Stimulated activated memory B cell treated with anti-CD40 and anti-IgM and Interleukin-4, amounts not matched to agents 10 μg/mL and 1 μg/mL and 100 μg/mL, for 72 hours (primary cell): ENCODE measurements around the gene FLCN.
"Not testable (repeated sequence)": the region's sequence is repeated elsewhere in the genome, so short reads cannot be mapped to it uniquely, and the experiment has no call there.

Experiments used
- ATAC-seq: fragments of 150-1000 bp; cut with Tn5 transposase; 2 replicates; pipeline ENCODE4 v1.10.0; 2021
- H3K27ac Mint-ChIP-seq: one replicate; pipeline ENCODE4 v1.8.0; 2022; ENCODE audit warnings: mild to moderate bottlenecking, mixed read lengths
- H3K27me3 Mint-ChIP-seq: one replicate; pipeline ENCODE4 v1.8.0; 2022; ENCODE audit warnings: mixed read lengths
- H3K36me3 Mint-ChIP-seq: one replicate; pipeline ENCODE4 v1.8.0; 2022; ENCODE audit warnings: mixed read lengths
- H3K4me1 Mint-ChIP-seq: one replicate; pipeline ENCODE4 v1.8.0; 2022; ENCODE audit warnings: mixed read lengths
- H3K4me3 Mint-ChIP-seq: one replicate; pipeline ENCODE4 v1.8.0; 2022; ENCODE audit warnings: mild to moderate bottlenecking, moderate library complexity, mixed read lengths
- H3K9me3 Mint-ChIP-seq: one replicate; pipeline ENCODE4 v1.8.0; 2022; ENCODE audit warnings: mixed read lengths

Gene FLCN

DNA sequence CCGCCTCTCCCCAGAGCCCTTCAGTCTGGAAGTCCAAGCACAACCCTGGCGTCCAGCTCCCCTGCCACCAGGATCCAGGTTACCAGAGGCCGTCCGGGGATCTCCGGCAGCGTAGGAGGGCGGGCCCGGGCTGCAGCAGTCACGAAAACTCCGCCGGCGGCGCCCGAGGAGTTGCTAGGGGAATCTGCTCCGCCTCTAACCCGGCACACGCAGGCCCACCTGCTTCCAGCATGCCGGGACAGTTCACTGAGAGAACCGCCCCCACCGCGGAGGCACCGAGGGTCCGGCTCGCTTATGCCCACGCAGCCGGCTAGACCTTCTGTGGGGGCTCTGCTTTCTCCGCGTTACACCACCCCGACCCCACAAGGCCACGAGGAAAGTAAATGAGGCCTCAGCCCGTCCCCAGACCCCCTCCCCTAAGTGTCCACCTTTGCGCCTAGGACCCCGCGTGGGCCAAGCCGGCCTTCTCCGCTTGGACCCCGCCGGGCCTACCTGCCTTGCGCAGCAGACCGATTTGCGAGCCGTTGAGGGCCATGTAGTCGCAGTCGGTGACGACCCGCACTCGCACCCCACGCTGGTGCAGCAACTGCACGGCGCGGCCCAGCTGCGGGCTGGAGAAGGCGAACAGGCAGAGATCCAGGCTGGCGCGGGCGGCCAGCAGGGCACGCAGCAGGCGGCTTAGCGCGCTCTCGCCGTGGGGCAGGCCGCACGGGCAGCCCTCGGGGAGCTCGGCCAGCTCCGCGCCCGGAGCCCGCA, 31.4 kb downstream of the FLCN start:
- peaks cover 31% of the 10 kb centered on the region for H3K4me1 Mint-ChIP-seq
- peaks cover 25% of the 10 kb centered on the region for H3K36me3 Mint-ChIP-seq
- ATAC-seq, result peak; percentile 71
- H3K4me3 Mint-ChIP-seq, result peak overlapping the region; percentile 83
- H3K27me3 Mint-ChIP-seq, result no peaks in the 10 kb centered on the region
- peak overlapping the region; percentile 82 for H3K27ac Mint-ChIP-seq
- peaks cover 4% of the 10 kb centered on the region for H3K9me3 Mint-ChIP-seq

DNA sequence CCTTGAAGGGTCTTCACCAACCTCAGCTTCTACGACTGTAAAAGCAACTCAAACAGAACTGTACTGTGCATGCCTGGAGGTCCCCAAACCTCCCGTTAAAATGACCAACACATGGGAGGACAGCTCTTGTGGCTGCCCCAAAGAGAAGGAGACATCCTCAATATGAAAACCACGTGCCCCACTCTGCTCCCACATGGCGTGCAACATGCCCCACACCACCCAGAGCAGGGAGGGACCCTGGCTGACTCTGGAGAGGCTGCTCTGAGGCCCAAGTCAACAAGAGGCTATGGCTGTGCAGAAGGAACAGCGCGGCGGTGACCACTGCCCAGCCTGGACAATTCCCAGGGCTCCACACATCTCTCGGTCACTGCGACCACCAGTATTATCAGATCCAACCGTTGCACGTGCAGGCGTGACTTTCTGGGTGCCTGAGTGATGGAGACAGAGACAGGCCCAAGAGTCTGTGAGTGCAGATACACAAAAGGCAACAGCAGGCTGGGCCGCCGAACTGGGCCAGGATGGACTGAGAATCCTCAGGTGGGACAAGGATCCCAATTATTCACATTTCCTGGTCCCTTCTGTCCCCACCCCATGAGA, 32.2 kb downstream of the FLCN start:
- peaks cover 31% of the 10 kb centered on the region for H3K4me1 Mint-ChIP-seq
- ATAC-seq, result no peak
- peaks cover 4% of the 10 kb centered on the region for H3K9me3 Mint-ChIP-seq
- H3K27ac Mint-ChIP-seq, result peak overlapping the region; percentile 82
- no peaks in the 10 kb centered on the region for H3K27me3 Mint-ChIP-seq
- H3K36me3 Mint-ChIP-seq, result peaks cover 25% of the 10 kb centered on the region
- H3K4me3 Mint-ChIP-seq, result peak overlapping the region; percentile 83

DNA sequence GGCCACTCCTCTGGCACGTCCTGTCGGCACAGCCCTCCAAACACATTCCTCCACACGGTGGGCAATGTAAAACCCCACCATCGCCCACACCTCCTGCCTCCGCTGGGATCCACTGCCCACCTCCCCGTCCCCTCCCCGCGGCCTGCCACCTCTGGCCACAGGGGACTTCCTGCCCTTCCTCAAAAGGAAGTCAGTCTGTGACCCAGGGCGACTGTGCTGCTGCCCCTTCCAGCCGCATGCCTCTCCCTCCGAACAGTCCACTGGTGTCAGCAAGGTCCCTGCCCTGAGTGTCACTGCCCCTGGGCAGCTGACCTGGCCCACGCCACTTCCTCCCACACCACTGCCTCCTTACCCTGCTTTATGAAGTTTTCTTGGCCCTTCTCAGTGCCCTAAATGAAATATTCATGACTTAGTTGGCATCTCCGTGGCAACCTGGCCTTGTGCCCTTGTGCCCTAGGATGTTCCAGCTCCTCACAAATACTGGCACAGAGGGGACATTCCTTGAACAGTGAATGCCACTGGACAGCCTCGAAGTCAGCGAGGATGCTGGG, 32.9 kb downstream of the FLCN start:
- Mint-ChIP-seq H3K4me3 (peak overlapping the region; percentile 83), H3K27ac (peak overlapping the region; percentile 82), H3K9me3 (peaks cover 4% of the 10 kb centered on the region), H3K27me3 (no peaks in the 10 kb centered on the region), H3K36me3 (peaks cover 25% of the 10 kb centered on the region), H3K4me1 (peaks cover 31% of the 10 kb centered on the region)
- ATAC-seq, result no peak

DNA sequence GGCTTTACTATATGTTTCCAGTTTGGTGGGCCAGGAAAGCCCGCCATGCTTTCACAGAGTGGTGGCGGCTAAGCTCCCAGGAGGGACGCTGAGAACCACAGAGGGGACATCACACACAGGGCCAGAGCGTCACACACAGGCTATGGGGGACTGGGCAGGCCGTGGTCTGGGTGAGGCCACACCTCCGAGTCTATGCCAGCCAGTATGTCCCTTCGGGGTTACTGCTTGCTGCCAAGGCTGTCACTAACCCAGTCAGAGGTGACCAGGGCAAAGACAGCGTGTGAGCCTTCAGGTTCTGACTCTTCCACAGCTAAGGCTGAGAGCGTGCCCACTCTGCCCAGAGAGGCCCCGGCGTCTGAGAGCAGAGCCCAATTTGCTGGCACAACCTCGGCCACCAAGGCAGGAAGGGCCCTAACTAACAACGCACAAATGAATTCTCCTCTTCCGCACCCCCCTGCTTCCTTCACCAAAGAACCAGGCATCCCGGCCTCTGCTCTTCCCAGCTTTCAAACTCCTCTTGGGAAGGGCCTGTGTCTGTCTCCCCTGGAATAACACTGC, 33.7 kb downstream of the FLCN start:
- Mint-ChIP-seq H3K9me3 (peaks cover 4% of the 10 kb centered on the region), H3K27me3 (no peaks in the 10 kb centered on the region), H3K27ac (no peak overlapping the region), H3K4me1 (peaks cover 31% of the 10 kb centered on the region), H3K4me3 (no peak overlapping the region), H3K36me3 (peaks cover 25% of the 10 kb centered on the region)
- ATAC-seq, result no peak

DNA sequence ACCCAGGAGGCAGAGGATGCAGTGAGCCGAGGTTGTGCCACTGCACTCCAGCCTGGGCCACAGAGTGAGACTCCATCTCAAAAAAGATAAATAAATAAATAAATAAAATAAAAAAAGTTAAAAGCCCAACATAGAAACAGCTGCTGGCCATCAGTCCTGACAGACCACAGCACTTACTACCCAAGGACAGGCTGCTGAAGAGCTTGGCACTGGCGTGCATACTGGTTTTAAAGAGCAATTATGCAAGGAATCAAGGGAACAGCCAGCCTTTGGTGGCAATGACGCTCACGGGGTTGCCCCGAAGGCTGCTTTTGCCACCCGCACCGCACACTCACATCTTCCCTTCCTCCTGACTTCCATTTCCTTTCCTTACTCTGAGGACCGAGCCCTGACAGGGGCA, 35.1 kb downstream of the FLCN start:
- Mint-ChIP-seq H3K9me3 (peaks cover 4% of the 10 kb centered on the region), H3K27ac (no peak overlapping the region), H3K4me1 (peaks cover 30% of the 10 kb centered on the region), H3K27me3 (no peaks in the 10 kb centered on the region), H3K4me3 (no peak overlapping the region), H3K36me3 (peaks cover 32% of the 10 kb centered on the region)
- no peak for ATAC-seq

DNA sequence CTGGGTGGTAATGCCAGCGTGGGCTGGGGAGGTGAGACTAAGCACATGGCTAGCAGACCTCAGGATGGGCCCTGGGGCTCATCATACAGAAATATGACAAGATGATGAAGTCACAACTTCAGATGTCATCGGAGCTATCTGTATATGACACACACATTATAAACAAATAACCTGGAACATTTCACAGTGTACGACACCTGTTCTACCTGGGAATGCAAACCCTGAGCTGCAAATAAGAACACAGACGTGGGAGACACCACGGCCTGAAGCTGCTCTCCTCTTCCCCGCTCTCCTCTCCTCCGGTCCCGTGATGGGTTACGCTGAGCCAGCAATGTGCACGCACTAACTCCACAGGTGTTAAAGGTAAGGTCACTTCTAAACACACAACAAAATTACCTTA, 35.7 kb downstream of the FLCN start:
- no peak overlapping the region for H3K4me3 Mint-ChIP-seq
- H3K27me3 Mint-ChIP-seq, result no peaks in the 10 kb centered on the region
- peaks cover 24% of the 10 kb centered on the region for H3K4me1 Mint-ChIP-seq
- no peaks in the 10 kb centered on the region for H3K9me3 Mint-ChIP-seq
- H3K36me3 Mint-ChIP-seq, result peaks cover 32% of the 10 kb centered on the region
- no peak overlapping the region for H3K27ac Mint-ChIP-seq
- no peak for ATAC-seq

DNA sequence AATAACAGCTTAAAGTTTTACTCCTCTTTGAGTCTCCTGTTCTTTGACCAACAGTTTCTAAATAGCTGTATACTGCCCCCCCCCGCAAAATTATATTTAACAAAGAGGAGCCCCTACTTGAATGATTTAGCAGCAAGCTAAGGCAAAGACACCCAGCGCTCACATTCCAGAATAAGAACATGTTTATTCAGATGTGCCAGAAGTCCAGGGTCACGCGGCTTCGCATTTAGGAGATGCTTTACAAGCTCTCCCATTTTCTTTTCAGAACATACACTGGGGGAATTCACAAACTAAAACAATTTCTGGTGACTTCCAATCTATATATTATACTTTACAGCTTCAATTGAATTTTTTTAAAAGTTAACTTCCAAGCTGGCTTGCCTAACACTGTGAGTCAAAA, 36.1 kb downstream of the FLCN start:
- Mint-ChIP-seq H3K27ac (no peak overlapping the region), H3K4me1 (peaks cover 24% of the 10 kb centered on the region), H3K9me3 (no peaks in the 10 kb centered on the region), H3K4me3 (no peak overlapping the region), H3K27me3 (no peaks in the 10 kb centered on the region), H3K36me3 (peaks cover 32% of the 10 kb centered on the region)
- no peak for ATAC-seq

DNA sequence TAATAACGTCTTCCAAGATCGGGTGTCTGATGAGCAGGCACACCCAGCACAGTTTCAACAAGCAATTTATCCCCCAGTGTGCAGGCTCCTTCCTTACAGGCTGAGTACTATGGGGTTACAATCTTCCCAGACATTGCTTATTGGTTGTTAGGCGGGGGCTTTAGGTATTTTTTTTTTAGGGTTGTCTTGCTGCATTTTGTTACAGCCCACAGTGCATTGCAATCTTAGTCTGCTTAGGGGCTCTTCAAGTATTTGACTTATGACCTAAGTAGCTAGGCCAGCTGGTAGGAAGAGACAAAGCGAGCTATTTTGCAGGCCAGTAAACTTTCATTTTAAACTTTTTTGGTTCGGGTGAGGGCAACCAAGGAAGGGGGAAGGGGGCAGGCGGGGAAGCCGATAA, 36.7 kb downstream of the FLCN start:
- H3K4me3 Mint-ChIP-seq, result no peak overlapping the region
- no peak overlapping the region for H3K27ac Mint-ChIP-seq
- no peaks in the 10 kb centered on the region for H3K27me3 Mint-ChIP-seq
- peaks cover 32% of the 10 kb centered on the region for H3K36me3 Mint-ChIP-seq
- ATAC-seq, result no peak
- peaks cover 19% of the 10 kb centered on the region for H3K4me1 Mint-ChIP-seq
- H3K9me3 Mint-ChIP-seq, result no peaks in the 10 kb centered on the region

DNA sequence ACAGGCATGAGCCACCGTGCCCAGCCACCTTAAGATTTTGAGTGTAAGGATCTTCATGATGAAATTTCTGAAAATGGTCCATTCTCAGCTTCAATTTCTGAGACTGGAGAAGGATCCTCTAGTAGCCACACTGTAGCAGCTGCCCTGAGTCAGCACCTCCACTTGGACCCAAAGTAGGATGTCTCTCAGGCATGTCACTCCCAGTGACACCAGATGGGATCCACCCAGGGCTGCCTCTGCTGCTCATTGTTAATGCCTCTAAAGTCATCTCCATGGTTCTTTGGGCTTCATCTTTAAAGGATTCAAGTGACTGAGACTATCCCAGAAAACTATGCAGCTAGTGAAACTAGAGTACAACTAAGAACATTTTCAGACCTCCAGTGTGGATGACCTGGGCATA, 38.7 kb downstream of the FLCN start:
- Mint-ChIP-seq H3K4me1 (no peaks in the 10 kb centered on the region), H3K36me3 (peaks cover 19% of the 10 kb centered on the region), H3K4me3 (no peak overlapping the region), H3K27ac (no peak overlapping the region), H3K9me3 (no peaks in the 10 kb centered on the region), H3K27me3 (no peaks in the 10 kb centered on the region)
- ATAC-seq, result no peak

DNA sequence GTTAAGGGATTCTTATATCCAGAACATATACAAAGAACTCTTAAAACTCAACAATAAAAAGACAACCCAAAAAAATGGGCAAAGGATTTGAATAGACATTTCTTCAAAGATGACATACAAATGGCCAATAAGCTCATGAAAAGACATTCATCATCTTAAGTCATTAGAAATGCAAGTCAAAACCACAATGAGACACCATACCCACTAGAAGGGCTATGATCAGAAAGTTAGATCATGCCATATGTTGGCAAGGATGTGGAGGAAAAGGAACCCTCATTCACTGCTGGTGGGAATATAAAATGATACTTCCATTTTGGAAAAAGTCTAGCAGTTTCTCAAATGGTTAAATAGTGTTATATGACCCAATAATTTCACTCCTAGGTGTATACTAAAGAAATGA, 40.2 kb downstream of the FLCN start:
- ATAC-seq, result no peak
- Mint-ChIP-seq H3K27ac (no peak overlapping the region), H3K4me1 (no peaks in the 10 kb centered on the region), H3K36me3 (peaks cover 7% of the 10 kb centered on the region), H3K9me3 (no peaks in the 10 kb centered on the region), H3K4me3 (no peak overlapping the region), H3K27me3 (no peaks in the 10 kb centered on the region)

DNA sequence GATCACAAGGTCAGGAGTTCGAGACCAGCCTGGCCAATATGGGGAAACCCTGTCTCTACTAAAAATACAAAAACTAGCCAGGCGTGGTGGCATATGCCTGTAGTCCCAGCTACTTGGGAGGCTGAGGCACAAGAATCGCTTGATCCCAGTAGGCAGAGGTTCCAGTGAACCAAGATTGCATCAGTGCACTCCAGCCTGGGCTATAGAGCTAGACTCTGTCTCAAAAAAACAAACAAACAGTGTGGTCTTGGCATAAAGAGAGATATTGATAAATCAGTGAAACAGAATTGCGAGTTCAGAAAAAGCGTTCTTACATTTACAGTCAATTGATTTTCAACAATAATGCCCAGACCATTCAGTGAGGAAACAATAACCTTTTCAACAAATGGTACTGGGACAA, 41.5 kb downstream of the FLCN start:
- H3K4me1 Mint-ChIP-seq, H3K4me3 Mint-ChIP-seq, H3K27ac Mint-ChIP-seq, H3K9me3 Mint-ChIP-seq, H3K36me3 Mint-ChIP-seq, ATAC-seq, H3K27me3 Mint-ChIP-seq: not testable (repeated sequence)

DNA sequence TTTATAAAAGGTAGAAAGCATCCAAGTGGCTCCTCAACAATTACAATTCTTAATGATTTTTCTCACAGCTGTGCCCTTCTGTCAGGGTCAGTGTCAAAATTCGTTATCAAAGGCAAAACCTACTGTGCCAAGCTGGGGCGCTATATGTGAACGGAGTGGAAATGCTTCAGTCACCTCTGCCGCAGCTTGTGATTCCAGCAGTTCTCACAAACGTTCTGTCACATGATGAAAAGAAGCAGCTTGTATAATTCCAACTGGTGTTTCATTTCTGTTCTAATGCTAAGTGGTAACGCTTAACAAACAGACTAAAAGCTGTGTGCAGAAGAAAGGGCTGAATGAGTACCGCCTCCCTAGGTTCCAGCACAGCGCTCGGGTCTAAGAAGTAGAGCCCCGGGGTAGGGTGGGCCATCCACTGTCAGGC, 45.0 kb downstream of the FLCN start:
- Mint-ChIP-seq H3K9me3 (no peaks in the 10 kb centered on the region), H3K4me3 (no peak overlapping the region), H3K36me3 (peaks cover 7% of the 10 kb centered on the region), H3K4me1 (no peaks in the 10 kb centered on the region), H3K27me3 (no peaks in the 10 kb centered on the region), H3K27ac (no peak overlapping the region)
- ATAC-seq, result no peak

DNA sequence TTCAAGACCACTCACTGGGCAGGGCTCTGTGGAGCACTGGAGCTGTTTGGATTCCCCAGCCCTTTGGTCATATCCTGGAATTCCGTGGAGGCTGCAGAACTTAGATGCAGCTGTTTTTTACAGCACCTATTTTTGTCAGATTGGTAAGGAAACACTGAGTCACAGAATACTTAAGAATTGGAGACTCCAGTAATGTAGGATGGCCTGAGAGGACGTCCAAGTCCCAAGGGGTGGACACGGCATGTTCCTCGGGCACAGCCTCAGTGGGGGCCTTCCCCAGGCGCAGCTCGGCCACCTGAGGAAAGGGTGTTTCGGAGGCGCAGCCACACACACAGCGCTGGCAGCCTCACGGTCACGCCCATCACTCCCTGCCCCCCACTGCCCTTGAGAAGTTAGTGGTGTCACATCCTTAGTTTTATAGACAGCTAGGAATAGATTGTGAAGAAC, 45.6 kb downstream of the FLCN start:
- Mint-ChIP-seq H3K9me3 (no peaks in the 10 kb centered on the region), H3K27me3 (no peaks in the 10 kb centered on the region), H3K4me1 (no peaks in the 10 kb centered on the region), H3K36me3 (peaks cover 7% of the 10 kb centered on the region), H3K27ac (no peak overlapping the region), H3K4me3 (no peak overlapping the region)
- ATAC-seq, result no peak

DNA sequence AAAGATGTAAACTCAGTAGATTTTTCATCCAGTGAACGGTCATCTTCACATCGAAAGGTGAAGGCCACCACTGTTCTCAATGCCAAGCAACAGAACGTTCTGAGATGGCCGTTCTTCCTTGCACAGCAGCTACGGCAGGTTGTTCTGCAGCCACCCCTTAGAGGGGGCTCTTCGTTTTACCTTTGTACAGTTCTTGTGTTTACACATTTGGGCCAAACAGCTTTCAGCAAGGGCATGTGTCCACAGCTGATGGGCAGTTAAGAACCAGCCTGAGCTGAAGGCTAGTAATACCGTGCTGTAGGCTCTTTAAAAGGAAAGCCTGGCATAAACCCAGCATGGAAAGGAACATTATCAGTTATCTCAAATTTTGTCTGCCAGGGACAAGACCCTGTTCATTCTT, 46.8 kb downstream of the FLCN start:
- Mint-ChIP-seq H3K4me1 (peaks cover 6% of the 10 kb centered on the region), H3K9me3 (no peaks in the 10 kb centered on the region), H3K27me3 (no peaks in the 10 kb centered on the region), H3K36me3 (peaks cover 13% of the 10 kb centered on the region), H3K27ac (no peak overlapping the region), H3K4me3 (no peak overlapping the region)
- ATAC-seq, result no peak

DNA sequence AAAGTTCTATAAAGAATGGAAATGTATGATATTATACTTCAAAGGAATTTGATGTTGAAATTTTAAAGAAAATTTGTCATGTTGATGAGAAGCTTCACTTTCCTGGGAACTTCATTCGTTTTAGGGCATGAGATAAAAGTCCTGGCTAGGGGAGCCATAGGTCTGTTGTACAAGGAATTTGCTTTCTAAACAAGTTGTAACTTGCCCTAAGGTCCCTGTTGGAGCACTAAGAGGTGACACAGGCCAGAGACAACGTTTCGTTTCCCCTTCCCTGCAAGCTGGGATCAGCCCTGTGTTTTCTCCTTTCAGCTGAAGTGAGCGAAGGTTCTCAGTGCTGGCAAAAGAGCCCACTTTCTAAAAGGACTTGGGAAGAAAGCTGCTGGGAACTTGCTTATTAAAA, 47.4 kb downstream of the FLCN start:
- H3K9me3 Mint-ChIP-seq, result no peaks in the 10 kb centered on the region
- no peak overlapping the region for H3K27ac Mint-ChIP-seq
- peaks cover 12% of the 10 kb centered on the region for H3K4me1 Mint-ChIP-seq
- H3K4me3 Mint-ChIP-seq, result no peak overlapping the region
- ATAC-seq, result no peak
- no peaks in the 10 kb centered on the region for H3K27me3 Mint-ChIP-seq
- peaks cover 17% of the 10 kb centered on the region for H3K36me3 Mint-ChIP-seq

DNA sequence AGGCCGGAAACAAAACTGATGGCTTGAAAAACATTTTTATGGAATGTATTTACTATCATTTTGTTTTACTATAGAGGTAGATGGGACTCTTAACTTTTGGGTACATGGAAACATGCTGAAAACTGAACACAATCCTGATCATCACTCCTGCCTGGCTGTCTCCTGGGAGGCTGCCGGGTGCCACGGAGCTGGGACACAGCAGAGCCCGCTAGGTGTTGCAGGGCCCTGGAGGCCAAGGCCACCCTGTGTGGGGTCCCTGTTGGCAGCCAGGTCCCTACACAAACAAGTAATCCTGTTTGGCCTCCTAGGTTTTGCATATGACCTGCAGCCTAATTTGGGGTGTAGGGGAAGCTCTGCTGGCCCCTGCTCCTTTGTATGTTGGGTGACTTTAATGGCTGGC, 48.4 kb downstream of the FLCN start:
- H3K36me3 Mint-ChIP-seq, result peaks cover 20% of the 10 kb centered on the region
- no peaks in the 10 kb centered on the region for H3K9me3 Mint-ChIP-seq
- ATAC-seq, result no peak
- H3K4me3 Mint-ChIP-seq, result no peak overlapping the region
- H3K27me3 Mint-ChIP-seq, result no peaks in the 10 kb centered on the region
- peaks cover 22% of the 10 kb centered on the region for H3K4me1 Mint-ChIP-seq
- peak overlapping the region; percentile 51 for H3K27ac Mint-ChIP-seq
